HG02588 (cell line): ENCODE results near the gene PEX7.
"Not testable (repeated sequence)": the region's sequence is repeated elsewhere in the genome, so short reads cannot be mapped to it uniquely, and the experiment has no call there.

Source experiments
- ATAC-seq: cut with Tn5 transposase; IDR thresholded peaks from one replicate; pipeline ENCODE4 v1.9.1; 2021; ENCODE audit warnings: mild to moderate bottlenecking, moderate library complexity; ENCODE audit not compliant: unreplicated experiment

The PEX7 gene

DNA sequence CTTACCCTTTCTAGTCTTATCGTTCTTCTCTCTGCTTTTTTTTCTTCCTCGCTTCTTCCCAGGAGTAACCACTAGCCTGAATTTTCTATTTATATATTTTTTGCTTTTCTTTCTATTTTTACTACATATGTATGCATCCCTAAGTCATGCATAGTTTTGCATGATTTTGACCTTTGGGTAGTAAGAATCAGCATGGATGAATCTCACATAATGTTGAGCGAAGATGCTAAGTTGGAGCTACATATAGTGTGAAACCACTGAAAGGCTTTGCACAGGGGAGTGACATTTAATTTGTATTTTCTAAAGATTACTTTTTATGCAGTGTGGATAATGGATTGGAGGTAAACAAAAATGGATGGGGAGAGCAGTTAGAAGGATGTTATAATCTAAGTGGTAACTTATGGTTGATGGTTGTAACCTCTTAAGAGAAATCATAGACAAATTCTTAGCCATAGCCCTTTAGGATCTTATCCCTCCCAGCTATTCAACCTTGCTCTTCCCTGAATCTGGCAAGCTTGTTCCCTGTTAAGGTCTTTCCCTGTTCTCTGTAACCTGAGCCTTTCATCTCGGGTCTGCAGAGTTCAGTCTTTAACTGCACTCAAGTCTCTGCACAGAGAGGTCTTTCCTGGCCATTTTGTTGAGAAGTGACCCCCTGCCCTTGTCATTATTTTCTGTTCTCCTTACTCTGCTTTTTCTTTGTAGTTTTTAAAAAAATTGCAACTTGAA, 18.0 kb downstream of the PEX7 start:
- no peak for ATAC-seq

DNA sequence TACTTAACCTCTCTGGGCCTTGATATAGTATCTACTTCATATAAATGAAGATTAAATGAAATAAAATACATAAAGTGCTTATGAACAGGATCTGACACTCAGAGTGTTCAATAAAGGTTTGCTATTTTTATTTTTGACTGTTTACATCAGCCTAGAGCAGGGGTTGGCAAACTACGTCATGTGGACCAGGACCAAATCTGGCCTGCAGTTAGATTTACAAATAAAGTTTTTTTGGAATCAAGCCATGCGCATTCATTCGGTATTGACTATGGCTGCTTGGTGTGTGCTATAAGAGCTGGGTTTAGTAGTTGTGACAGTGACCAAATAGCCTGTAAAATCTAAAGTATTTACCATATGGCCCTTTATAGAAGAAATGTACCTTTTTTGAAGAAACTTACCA, 20.8 kb downstream of the PEX7 start:
- ATAC-seq, result no peak

DNA sequence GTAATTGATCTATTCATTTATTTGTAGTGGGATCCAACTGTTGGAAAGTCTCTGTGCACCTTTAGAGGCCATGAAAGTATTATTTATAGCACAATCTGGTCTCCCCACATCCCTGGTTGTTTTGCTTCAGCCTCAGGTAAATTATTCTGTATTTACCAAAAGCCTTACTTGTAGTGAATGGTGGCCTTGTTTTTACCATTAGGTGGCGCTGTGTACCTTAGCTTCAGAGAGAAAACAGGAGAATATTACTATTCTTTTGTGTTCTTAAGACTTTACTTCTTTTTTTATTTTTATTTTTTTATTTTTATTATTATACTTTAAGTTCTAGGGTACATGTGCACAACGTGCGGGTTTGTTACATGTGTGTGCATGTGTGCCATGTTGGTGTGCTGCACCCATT, 23.7 kb downstream of the PEX7 start:
- no peak for ATAC-seq

DNA sequence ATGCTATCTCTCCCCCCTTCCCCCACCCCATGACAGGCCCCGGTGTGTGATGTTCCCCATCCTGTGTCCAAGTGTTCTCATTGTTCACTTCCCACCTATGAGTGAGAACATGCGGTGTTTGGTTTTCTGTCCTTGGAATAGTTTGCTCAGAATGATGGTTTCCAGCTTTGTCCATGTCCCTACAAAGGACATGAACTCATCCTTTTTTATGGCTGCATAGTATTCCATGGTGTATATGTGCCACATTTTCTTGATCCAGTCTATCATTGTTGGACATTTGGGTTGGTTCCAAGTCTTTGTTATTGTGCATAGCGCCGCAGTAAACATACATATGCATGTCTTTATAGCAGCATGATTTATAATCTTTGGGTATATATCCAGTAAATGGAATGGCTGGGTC, 24.1 kb downstream of the PEX7 start:
- not testable (repeated sequence) for ATAC-seq

DNA sequence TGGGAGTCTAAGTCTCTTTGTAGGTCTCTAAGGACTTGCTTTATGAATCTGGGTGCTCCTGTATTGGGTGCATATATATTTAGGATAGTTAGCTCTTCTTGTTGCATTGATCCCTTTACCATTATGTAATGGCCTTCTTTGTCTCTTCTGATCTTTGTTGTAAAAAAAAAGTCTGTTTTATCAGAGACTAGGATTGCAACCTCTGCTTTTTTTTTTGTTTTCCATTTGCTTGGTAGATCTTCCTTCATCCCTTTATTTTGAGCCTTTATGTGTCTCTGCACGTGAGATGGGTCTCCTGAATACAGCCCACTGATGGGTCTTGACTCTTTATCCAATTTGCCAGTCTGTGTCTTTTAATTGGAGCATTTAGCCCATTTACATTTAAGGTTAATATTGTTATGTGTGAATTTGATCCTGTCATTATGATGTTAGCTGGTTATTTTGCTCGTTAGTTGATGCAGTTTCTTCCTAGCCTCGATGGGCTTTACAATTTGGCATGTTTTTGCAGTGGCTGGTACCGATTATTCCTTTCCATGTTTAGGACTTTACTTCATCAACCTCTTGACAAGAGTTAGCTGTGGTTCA, 27.7 kb downstream of the PEX7 start:
- not testable (repeated sequence) for ATAC-seq

DNA sequence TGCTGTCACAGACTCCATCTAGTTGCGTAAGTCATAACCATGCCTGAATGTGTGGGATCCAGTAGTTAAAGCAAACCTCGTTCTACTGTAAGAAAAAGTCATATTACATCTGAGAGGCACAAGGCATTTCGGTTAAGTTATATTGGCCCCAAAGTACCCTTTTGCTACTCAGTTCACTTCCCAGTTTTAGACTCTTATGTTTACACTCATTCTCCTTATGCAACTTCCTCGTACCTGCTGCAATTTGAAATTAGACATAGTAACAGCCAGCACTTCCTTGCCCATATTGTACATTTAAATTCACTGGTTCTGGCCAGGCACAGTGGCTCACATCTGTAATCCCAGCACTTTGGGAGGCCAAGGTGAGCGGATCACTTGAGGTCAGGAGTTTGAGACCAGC, 37.0 kb downstream of the PEX7 start:
- no peak for ATAC-seq

DNA sequence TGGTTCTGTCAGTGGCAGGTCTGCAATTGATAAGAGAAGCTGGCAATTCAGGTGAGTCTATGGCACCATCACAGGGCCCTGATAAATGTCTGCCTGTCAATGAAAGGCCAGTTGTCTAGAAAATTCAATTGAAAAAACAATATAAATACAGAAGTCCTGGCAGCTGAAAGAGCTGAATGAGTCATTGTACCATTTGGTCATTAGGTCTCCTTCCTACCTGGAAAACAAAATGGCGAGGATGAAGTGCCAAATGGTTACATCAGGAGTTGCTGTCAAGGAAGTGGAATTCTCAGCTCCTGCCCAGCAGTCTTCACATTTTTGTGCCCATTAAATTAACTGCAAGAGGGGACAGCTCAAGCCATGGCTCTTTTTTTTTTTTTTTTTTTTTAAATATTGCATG, 37.7 kb downstream of the PEX7 start:
- ATAC-seq, result no peak

DNA sequence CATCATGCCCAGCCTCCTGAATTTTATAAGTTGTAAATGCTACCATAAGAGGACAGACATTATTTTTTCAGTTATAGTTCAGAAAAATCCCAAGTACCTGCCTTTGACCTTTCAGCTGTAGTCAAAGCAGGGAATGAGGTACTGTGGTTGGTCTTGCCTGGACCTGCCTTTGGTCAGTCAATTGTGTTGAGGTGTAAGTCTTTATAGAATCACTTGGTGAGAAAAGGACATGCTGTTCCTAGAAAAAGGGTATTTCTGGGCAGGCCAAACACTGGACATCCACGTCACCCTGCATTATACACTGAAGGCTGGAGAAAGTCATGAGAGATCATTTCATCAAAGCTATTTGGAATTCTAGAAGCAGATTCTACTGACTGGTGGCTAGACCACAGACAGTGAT, 40.3 kb downstream of the PEX7 start:
- no peak for ATAC-seq

DNA sequence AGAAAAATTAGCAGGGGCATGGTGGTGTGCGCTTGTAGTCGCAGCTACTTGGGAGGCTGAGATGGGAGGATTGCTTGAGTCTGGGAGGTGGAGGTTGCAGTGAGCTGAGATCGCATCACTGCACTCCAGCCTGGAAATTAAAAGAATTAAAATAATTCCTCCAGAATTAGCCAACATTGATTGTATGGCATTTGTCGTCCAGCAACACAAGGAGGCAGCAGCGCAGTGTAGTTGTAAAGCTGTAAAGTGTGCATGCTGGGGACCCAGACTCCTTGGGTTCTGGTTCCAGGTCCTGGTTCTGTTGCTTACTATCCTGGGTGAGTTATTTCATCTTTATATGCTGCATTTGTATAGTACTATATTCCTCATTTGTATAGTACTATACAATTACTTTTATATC, 41.4 kb downstream of the PEX7 start:
- no peak for ATAC-seq

DNA sequence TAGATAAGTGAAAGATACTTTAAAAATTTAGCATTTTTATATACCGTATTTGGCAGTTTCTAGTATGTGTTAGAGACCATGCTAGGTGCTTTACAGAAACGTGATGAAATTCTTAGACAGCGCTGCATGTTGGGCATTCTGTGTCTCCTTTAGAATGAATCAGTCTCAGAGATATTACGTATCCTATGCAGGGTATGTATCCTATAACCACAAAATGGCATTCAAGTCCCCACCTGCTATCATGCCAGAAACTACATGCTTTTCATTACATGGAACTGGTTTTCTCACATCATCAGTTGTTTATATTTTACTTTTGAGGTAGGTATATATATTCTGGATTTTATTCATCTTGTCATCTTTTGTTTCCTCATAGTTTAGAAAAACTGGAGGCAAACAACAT, 42.3 kb downstream of the PEX7 start:
- no peak for ATAC-seq

DNA sequence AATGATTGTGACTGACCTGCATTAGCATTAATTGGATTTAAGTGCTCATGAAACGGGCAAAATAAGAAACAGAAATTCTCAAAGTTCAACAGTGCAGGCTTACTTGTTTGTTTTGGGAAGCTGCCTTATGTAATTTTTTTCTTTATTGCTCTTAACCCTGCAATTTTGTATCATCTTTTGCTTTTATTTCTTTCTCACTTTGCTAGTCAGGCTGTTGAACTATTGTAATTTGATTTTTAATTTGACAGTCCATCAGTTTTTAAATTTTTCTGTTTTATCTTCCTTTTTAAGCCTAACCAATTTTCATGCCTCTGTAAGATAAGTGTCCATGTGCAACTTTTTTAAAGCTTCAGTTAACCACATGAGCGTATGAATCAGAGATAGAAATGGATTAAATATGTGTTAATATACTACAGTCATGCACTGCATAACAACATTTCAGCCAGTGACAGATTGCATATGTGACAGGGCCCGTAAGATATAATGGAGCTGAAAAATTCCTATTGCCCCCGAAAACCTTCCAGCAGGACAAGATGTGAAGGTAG, 44.6 kb downstream of the PEX7 start:
- ATAC-seq, result no peak

DNA sequence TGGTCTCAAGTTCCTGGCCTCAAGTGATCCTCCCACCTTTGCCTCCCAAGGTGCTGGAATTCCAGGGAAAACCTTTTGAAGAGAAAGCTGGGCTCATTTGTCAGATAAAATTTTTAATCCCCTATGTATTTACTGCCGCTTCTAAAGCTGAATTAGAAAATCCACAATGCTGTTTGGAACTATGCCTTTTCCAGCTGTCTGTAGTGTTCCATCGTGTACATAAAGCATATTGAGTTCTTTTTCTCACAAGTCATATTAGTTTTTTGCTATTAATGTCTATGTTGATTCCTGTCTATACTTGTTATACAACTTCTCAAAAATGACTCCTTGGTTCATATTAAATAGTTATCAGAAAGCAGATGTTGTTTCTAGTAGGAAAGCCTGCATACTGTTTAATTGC, 47.1 kb downstream of the PEX7 start:
- no peak for ATAC-seq

DNA sequence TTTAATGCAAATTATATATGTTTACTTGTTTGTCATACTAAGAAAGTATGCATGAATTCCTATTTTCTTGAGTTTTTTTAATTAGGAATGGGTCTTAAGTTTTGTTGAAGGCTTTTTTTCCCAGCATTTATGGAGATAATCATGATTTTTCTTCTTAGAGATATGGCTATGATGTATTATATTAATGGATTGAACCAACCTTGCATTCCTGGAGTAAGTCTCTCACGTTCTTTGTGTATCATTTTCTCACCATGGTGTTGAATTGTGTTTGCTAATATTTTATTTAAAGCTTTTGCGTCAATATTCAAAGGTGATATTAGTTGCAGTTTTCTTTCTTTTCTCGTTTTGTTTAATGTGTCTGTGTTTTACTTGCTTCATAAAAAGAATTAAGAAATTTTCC, 51.4 kb downstream of the PEX7 start:
- no peak for ATAC-seq

DNA sequence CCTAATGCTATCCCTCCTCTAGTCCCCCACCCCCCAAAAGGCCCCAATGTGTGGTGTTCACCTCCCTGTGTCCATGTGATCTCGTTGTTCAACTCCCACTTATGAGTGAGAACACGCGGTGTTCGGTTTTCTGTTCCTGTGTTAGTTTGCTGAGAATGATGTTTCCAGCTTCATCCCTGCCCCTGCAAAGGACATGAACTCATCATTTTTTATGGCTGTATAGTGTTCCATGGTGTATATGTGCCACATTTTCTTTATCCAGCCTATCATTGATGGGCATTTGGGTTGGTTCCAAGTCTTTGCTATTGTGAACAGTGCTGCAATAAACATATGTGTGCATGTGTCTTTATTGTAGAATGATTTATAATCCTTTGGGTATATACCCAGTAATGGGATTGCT, 54.1 kb downstream of the PEX7 start:
- not testable (repeated sequence) for ATAC-seq

DNA sequence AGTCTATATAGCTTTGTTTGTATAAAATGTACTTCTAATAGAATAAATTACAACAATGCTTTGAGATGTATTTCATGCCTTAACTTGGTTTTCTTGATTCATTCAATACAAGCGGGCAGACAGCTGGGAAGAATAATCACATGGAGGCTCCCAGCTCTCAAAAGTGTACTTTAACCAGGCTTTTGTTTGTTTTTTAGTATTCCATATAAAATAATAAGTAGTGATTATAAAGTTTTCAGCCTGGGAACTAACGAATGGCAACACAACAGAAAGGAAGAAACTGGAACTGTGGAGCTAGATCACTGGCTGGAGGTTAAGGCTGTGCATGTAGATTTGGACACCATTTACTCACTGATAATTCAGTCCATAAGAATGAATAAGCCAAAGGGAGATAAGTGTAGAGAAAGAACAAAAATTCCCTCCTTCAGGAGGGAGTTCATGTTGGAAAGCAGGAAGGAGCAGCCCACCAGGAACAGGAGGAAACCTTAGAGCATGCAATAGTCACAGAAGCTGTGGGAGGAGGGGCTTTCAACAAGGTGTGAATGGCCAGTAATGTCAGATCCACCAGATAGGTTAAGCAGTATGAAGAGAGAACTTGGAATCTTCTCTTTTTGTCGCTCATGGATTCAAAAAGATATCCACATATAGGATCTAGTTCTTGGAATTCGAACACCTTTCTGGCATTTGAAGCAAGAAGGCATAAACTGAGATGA, 58.5 kb downstream of the PEX7 start:
- no peak for ATAC-seq

DNA sequence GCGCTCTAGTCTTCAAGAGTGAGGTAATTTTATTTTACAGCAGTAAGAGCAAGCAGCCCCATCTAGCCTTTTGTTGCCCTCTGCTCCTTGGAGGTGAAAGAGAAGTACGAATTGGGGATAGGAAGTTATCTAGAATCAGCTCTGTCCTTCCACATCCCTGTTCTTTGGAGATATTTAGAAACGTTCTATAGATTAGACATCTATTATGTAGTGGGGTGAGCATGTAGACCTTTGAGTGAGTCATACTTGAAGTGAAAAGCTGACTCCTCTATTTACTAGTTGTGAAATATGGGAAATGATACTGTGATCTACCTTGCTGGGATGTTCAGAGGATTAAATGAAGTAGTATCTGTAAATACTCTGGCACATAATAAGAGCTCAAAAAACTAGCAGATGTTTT, 63.7 kb downstream of the PEX7 start:
- ATAC-seq, result no peak

DNA sequence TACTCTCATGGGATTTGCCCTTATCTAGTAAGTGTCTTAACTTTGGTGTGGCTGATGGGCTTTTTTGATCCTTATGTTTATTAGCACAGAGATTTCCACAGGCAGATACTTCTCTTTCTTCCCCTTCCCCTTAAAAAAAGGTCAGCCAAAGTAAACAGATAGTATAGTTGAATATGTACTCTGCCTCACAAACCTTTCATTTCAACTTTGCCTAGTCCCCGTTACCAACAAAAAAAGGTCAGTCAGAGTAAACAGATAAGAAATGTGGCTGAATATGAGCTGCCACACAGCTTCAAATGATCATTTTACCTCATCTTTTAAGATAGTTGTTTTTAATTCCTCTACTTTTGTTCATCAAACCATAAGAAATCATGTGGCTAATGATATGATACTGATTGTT, 65.6 kb downstream of the PEX7 start:
- no peak for ATAC-seq

DNA sequence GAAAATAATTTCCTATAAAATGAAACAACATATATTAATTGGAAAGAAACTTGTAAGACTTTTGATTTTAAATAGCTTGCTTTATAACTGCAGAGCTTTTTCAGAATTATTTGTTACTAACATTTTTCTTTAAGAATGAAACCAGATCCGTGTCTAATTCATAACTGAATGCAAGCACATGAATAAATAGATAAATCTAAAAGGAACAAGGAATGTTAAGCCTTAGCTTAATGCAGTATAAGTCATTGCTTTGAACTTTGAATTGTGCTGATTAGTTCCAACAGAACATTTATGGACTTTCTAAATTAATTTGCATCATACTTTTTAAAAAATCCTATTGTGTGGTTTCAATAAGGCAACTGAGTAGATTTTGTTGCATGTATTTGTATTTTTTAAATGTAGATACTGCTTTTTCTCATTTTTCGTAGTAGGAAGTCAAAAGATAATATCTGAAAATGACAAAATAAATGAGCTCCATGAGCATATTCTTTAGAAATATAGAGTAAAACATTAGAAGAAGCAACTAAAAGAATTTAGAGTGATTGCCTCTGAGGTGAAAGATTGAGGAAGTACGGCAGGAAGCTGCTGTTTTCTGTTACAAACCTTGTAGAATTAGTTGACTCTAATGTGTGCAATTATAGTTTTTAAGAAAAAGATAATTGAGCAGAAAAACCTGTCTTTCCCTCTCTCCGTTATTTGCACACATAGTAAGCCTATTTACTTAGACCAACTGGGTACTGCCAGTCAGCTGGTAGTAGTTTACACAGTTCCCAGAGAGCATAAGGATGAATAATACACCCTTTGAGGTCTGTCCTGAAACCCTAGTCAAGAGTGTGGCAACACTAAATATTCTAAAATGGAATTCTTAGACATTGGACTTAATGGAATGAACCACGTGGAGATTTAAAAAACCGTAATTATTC, 67.1 kb downstream of the PEX7 start:
- no peak for ATAC-seq

DNA sequence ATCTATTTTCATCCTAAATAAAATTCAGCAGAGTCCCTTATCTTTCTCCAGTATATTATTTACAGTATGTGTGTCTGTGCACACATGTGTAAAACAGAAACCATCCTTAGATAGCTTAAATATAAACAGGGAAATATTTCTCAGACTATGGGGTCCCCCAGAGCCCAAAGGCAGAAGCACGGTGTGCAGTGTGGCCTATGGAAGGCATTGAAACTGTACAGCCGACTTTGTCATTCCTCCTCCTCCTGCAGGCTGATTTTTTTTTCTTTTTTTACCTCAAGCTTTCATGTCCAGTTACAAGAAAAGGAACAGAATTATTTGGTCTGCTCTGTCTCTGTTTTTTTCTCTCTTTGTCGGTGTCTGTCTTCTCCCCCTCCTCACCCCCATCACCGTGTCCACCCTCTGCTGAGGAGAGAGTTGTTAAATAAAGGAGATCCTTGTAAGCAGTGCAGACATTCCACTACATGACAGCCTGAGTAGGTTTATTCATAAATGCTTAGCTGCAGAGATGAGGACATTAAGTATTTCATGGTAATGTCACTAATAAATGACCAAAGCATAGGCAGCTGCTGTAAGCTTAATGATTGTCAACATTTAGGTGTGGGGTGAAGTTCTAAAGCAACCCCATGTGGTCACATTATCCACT, 67.9 kb downstream of the PEX7 start:
- no peak for ATAC-seq

DNA sequence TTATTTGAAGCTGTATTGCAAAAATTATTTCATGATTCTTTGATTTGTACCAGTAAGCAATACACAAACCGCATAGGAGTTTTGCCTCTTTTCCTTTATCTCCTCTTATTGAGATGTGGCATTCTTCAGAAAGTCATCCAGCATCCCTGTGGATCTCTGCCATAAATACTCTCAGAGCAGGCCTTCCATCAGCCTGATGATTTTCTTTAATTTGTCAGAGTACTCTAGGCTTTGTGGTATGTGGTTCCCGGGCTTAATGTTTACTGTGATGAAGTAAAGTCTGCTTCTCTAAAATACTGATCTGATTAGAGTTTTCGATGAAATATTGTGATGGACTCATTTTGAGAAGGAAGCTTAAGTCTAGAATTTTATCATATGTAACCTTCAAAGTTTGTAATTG, 68.6 kb downstream of the PEX7 start:
- ATAC-seq, result no peak

DNA sequence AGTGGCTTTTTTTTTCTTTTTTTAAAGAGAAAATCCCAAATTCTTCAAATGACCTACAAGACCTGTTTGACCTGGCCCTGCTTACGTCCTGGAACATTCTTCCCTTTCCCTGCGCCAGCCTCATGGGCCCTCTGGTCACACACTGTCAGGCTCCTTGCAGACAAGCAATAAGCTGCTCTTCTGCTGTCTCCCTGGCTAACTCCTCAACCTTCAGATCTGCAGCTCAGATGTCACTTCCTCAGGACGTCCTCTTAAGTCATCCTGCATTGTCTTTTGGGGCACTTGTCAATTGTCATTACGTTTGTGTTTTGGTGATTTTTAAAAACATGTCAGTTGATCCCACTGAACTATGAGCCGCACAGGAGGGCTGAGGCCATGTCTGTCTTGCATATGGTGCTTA, 70.8 kb downstream of the PEX7 start:
- no peak for ATAC-seq
